HG02852 (cell line): ENCODE results near the gene STS.

Experiments used
- ATAC-seq: cut with Tn5 transposase; IDR thresholded peaks from one replicate; pipeline ENCODE4 v1.9.1; 2021; ENCODE audit warnings: mild to moderate bottlenecking, moderate library complexity; ENCODE audit not compliant: unreplicated experiment

The STS gene, protein sequence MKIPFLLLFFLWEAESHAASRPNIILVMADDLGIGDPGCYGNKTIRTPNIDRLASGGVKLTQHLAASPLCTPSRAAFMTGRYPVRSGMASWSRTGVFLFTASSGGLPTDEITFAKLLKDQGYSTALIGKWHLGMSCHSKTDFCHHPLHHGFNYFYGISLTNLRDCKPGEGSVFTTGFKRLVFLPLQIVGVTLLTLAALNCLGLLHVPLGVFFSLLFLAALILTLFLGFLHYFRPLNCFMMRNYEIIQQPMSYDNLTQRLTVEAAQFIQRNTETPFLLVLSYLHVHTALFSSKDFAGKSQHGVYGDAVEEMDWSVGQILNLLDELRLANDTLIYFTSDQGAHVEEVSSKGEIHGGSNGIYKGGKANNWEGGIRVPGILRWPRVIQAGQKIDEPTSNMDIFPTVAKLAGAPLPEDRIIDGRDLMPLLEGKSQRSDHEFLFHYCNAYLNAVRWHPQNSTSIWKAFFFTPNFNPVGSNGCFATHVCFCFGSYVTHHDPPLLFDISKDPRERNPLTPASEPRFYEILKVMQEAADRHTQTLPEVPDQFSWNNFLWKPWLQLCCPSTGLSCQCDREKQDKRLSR

DNA sequence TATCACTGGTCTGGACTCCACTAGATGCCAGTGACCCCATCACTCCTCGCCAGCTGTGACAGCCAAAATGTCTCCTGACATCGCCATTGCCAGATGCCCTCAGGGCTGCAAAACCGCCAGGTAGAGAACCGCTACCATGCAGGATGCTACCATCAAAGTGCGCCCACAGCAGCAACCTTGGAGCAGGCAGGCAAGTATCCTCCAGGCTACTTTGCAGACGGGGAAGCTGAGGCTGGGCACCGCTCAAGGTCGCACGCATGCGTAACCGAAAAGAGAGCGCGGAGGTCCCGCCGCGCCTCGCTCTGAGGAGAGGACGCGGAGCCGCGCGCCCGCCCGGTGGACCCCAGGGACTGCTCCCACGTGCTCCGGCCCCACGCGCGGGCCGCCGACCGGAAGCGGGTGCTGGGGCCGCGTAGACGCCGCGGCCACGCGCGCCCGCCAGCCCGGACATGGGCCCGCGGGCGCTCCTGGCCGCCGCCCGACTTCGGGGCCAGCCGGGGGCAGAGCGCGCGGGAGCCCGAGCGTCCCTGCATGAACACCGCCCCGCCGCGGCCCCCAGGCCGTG is at the start of gene STS:
Gene STS, plus strand, starts transcription at position 300 of the 565 bp plus-strand sequence. CDS start 105,488 bp downstream, outside the sequence.
- ATAC-seq, result peak; percentile 38

DNA sequence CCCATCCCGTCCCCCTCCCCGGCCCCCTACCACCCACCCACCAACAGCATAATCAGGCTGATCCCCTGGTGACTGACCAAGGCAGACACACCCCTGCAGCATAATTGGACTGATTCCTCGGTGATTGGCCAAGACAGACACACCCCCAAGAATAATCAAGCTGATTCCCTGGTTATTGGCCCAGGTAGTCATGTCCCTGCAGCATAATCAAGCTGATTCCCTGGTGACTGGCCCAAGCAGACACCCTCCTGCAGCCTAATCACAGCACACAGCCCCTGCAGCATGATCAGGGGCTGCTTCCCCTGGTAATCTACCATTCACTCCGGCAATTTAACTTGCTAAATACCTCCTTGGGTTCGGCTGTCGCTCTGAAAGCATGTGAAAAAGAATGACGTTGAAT is 47.5 kb upstream of the STS start:
- ATAC-seq, result no peak

DNA sequence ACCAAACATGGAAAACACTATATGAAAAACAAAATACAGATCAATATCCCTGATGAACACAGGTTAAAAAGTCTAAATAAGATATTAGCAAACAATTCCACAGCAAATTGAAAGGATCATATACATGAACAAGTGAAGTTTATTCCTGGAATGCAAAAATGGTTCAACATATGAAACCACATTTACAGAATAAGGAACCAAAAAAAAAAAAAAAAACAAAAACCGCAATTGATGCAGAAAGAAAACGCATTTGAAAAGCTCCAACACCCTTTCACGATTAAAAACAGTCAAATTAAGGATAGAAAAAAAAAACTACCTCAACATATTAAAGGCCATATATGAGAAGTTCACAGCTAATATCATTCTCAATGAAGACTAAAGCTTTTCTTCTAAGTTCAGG is 45.4 kb upstream of the STS start:
- ATAC-seq, result no peak

DNA sequence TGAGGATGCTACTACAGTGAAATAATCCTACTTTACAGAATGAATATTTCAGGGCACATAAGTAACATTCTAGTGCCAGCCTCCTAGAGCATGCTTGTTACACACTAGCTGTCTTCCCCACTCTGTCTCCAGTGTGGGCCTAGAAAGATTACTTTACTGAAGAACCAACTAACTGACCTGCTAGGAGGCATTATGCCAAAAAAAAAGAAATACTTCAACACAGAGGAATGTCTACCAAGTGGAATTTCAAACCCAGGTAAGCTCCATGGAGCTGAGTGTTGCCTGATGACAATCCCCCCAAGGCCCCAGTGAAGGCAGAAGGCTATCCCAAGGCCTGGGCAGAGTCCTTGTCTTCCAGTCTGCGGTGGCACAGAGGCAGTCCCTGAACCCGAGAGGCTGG is 40.9 kb upstream of the STS start:
- no peak for ATAC-seq

DNA sequence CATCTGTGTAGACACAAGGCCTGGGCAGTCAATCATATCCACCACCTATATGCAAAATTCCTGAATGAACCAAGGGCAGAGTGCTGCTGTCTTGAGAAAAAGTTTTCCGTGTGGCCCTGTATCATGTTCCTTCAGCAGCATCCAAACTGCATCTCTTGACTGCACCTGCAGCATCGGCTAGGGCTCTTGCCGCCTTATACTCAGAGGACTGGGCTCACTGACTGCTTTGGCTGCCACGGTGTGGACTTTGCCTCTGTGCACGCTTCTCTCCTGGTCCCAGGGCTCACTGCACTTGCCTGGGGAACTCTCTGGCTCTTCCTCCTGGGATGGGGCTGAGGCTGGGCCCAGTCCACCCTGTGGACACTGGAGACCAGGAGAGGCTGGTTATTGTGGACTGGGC is 39.5 kb upstream of the STS start:
- no peak for ATAC-seq

DNA sequence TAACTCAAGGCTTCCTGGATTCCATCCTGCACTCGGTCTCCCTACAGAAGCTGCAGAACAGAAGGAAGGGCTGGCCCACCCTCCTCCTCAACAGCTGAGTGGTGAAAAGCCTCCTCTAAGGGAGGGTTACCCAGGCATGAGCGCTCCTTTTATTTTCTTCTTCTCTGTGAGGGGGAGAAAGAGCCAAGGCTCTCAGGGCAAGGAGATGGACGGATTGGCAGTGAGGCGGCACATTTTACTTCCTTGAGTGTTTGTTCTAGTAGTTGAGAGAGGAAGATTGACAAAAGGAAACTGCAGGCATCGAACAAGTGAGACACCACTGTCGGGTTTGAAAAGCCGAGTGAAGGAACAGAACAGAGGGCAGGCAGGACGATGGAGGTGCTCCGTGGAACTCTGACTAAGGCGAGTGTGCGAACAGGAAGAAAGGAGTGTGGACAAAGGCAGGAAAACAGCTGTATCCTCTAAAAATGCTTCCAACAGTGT is 38.4 kb upstream of the STS start:
- ATAC-seq, result no peak

DNA sequence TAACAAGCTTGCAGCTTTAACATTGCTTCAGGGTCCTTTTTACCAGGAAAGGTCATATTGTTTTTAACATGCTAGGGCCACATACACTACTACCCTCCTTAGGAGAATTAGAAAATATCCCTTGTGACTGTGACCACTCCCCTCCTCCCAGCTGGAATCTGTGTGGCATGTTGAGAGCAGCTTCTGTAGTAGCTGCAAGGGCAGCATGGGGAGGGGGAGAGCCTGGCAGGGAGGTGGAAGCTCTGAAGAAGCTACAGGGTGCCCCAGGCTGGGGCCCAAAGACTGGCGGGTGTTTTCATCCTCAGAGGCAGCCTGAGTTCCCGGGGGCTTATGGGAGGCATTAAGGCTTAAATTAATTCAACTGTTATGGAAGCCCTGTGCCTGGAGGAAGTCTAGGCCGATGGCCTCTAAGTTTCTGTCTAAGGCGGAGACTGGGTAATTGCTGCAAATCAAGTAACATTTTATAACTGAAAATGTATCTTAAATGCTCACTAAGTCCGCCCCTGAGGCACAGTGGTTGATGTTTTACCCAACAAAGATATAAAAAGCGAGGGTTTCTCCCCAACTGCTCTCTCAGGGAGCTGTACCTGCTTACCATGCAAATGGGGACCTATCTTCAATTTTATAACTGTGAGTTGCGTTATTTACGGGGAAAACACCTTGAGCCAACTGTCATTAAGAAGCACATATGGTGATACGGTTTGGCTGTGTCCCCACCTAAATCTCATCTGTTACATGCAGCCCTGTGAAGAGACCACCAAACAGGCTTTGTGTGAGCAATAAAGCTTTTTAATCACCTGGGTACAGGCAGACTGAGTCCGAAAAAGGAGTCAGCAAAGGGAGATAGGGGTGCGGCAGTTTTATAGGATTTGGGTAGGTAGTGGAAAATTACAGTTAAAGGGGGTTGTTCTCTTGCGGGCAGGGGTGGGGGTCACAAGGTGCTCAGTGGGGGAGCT is 37.4 kb upstream of the STS start:
- peak; percentile 70 for ATAC-seq

DNA sequence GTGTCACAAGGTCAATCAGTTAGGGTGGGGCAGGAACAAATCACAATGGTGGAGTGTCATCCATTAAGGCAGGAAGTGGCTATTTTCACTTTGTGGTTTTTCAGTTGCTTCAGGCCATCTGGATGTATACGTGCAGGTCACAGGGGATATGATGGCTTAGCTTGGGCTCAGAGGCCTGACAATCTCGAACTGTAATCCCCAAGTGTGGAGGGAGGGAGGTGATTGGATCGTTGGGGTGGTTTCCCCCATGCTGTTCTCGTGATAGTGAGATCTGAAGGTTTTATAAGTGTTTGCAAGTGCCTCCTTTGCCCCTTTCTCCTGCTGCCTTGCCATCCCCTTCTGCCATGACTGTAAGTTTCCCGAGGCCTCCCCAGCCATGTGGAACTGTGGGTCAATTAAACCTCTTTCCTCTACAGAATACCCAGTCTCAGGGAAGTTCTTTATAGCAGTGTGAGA is 36.7 kb upstream of the STS start:
- peak; percentile 45 for ATAC-seq

DNA sequence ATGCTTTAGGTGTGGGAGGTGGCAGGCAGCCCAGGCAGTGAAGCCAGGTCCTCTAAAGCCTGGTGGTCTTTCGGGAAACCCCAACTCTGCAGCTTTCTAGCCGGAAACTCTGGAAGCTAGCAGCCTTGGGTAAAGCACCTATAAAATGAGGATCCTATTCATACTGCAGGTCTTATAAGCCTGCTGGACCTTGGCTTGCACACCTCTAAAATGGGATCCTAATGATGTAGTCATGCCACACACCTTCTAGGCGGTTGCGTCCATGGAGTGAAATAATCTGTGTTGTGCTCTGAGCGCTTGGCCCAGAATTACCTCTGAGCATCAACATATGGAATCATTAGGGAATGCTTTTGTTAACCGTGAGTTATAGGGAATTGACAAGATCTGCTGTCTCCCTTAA is 36.0 kb upstream of the STS start:
- ATAC-seq, result no peak

DNA sequence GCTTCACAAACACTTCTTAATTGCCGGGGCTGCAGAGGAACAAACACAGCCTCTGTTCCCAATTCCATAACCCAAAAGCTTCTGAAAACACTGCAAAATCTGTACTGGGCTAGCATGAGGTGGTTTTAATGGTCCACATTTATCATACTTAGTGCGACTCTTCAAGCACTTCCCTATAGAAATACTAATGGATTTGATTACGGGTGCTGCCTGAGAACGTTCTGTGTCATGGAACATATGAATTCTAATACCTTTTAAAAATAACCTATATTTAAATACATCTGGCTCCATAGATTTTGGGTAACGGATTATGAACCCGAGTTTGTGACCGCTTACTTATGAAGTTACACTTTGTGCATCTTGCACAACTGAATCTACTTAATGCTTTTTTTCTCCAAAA is 35.4 kb upstream of the STS start:
- no peak for ATAC-seq

DNA sequence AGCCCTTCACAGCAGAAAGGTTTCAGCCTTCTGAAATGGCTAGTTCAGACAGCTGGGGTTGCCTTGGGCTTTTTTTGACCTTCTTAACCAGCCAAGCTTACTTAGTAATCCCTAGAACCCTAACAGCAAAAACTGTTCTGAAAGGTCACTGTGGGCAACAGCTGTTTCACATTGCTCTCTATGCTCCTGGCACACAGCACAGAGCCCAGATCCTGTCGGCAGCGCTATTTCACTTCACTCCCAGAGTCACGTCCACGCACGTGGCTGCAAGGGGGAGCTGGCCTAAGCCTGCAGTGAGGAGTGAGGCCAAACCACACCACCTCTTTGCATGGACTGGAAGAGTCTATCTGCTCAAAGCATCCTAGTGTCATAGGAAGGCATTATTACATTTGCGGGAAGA is 32.0 kb upstream of the STS start:
- ATAC-seq, result peak; percentile 62

DNA sequence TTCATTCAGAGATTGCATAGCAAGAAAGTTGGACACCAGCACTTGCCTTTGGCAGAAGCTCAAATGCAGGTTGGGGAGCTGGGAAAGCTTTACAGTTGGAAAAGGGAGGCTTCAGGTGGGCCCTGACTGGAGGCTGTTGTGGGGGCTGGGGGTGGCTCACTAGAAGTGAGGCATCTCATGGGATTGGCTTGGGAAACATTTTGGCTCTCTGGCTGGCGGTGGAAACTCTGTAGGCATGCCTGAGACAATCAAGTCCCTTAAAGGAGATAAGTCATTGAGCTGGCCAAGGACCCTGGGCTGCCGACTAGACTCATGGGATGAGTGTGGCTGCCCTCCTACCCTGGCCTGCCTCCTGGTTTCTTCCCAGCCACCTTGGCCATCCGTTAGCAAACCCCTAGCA is 31.4 kb upstream of the STS start:
- ATAC-seq, result no peak

DNA sequence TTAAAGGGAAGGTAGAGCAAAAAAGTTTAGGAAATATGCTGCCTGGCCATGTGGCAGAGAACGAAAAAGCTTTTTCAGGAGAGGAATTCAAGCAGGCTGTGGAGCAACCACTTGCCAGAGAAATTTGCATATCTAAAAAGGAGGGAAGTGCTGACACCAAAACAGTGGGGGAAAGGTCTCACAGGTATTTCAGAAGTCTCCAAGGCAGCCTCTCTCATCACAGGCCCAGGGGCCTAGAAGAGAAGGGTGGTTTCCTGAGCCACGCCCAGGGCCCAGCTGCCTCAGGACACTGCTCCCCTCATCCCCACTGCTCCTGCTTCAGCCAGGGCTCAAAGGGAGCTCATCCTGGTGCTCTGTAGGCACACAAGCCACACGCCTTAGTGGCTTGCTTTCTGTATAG is 29.9 kb upstream of the STS start:
- ATAC-seq, result peak; percentile 45

DNA sequence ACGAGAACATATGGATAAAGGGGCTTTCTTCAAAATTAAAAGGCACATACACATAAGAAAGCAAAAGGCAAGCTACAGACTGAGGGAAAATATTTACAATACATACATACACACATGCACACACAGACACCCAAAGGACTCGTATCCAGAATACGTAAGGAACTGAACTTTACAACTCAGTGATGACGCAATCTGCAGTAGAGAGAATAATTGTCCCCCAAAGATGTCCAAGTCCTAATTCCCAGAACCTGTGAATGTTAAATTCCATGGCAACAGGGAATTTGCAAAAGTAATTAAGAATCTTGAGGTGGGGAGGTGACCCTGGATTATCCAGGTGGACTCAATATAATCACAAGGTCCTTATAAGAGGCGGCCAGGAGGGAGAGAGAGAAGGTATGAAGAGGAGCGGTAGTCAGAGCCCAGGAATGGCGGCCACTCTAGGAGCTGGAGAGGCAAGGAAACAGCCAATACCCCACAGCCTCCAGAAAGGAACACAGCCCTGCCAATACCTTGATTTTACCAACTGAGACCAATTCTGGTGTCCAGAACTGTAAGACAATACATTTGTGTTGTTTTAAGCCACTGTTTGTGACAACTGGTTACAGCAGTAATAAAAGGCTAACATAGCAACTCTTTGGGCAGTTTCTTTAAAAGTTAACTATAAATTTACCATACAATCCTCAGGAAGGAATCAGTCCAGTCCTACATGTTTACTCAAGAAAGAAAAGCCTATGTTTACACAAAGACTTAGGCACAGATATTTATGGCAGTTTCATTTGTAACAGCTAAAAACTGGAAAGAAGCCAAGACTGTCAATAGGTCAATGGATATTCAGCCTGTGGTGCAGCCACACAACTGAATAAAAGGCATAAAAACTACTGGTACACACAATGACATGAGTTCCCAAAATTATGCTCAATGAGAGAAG is 27.3 kb upstream of the STS start:
- ATAC-seq, result no peak

DNA sequence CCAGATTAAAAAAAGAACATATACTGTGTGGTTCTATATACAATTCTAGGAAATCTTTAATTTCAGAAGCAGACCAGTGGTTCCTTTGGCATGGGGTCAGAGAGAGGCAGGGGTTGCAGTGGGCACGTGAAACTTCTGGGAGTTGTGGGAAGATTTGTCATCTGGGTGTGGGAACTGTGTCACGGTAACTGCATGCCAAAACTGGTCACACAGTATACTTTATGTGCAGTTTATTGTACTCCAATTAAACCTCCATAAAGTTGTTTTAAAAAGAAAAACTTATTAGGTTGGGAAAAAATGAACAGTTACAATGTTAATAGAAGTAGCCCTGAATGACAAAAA is 26.7 kb upstream of the STS start:
- no peak for ATAC-seq

DNA sequence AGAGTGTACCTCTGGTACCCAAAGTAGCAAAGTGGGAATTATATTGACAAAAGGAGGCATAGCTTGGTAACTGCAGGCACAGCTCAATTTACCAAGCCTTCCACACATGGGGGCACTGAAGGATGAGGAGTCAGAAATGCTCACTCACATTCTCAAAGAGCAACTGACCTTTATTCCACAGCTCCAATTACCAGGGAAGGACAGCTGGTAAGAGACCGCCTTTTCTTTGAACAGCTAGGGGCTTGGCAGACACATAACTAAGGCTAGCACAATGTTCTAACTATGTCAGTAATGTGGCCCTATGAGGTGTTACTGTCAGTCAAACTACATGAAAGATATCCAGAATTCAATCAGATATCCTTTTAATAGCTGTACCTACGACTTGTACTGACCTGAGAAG is 20.5 kb upstream of the STS start:
- no peak for ATAC-seq

DNA sequence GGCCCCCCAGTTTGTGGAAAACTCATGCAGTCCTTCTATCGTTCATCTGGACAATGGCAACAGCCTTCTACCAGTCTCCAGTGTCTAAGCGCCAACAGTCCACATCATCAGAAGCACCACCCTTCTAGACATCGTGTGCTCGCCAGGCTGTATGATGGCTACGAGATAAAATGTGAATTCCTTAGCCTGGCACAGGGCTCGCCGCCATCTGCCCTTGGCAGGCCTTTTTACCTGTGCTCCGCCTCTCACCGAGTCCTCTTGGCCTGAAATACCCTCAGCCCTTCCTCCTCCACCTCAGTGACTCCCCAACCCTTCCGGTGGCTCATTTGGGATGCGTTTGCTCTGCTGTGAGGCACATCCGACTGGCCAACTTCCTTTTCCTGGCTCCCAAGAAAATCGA is 15.9 kb upstream of the STS start:
- no peak for ATAC-seq

DNA sequence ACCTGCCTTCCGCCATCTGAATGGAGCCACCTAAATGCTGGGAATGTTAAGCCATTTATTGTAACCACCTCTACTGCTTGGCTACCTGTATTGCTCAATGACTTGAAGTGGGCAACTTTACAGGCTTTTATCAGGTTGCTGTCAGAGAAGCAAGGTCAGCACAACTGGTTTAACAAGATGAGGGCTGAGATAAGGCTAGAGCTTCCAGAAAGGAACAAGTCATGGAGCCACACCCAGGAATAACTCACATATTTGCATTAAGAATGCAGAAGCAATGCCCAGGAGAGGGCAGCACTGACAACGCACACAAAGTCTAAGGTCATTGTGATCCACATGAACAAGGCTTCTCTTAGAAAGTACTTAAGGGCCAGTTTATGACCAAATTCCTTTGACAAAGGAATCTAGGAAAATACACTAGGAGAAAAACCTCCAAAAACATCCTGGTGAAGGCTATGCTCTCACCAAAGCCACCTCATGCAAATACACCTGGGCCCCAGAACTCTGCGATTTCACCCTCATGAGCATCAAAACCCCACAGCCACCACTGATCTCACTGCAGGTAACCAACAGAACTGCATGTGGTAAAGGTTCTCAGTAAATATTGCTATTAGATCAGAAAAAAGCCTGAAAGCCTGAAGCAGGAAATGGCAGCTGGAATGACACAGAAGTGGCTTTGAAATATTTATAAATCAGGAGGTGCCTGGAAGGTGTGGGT is 15.0 kb upstream of the STS start:
- peak; percentile 73 for ATAC-seq

DNA sequence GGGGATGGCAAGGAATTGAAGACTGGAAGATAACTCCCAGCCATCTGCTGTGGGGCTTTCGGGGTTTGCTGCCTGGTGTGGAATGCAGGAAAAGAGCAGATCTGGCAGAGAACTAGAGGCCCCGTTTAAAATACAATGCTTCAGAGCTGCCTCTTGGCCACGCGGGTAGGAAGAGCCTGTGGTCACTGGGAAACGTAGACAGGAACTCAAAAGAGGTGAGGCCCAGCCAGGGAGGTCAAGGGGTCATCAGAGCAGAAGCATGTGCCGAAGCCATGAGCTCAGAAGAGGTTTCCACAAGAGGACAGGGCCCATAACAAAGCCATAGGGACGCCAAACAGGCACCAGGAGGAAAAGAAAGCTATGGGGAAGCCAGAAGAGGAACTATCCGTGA is 14.5 kb upstream of the STS start:
- peak; percentile 3 for ATAC-seq
